ENCODE data around the gene CRAMP1.

GRCh38 chr16:1632638-1632970 lies 20.4 kb downstream of the CRAMP1 start:
- TF ChIP-seq POLR2A (IDR thresholded peaks at IDR 0.05) = no peak
- no peak for TF ChIP-seq CTCF (IDR thresholded peaks at IDR 0.05)
